Natural killer cell (primary cell): Measurements from ENCODE around the gene KIF16B. TPM values are rescaled to one million over a fixed set of nuclear protein-coding genes. Genes with fewer than 3 reads are reported as not detected.

Source experiments
- ATAC-seq, 3 donors: fragments of 150-1000 bp in 2 of 3; fragments of 200-7000 bp in 1 of 3; cut with Tn5 transposase; 1 replicate in 1 of 3; 2 replicates in 2 of 3; pipeline ENCODE4 v1.10.0; 2021; ENCODE audit warnings: mild to moderate bottlenecking in 2 of 3, moderate library complexity in 2 of 3
- DNase-seq, 2 donors: peaks; one replicate each; pipeline versions ENCODE4 v3.0.0 to v3.0.0-alpha.2; 2013 to 2021; ENCODE audit warnings: mixed read lengths in 1 of 2
- H3K27ac ChIP-seq: one replicate; pipeline ENCODE4 v1.5.1; 2013; ENCODE audit warnings: mild to moderate bottlenecking, low read length
- H3K27me3 ChIP-seq: one replicate; pipeline ENCODE4 v1.6.1; 2013; ENCODE audit warnings: low read length; ENCODE audit not compliant: control insufficient read depth, insufficient read depth
- H3K36me3 ChIP-seq: one replicate; pipeline ENCODE4 v1.6.1; 2013; ENCODE audit warnings: low read length; ENCODE audit not compliant: control insufficient read depth, insufficient read depth
- H3K4me1 ChIP-seq: one replicate; pipeline ENCODE4 v1.6.1; 2013; ENCODE audit warnings: low read length; ENCODE audit not compliant: control insufficient read depth, insufficient read depth
- H3K4me3 ChIP-seq: one replicate; pipeline ENCODE4 v1.5.1; 2013; ENCODE audit warnings: low read length
- H3K9me3 ChIP-seq: one replicate; pipeline ENCODE4 v1.6.1; 2013; ENCODE audit warnings: low read length; ENCODE audit not compliant: control insufficient read depth, insufficient read depth
- H3K27ac Mint-ChIP-seq, 2 donors: one replicate each; pipeline ENCODE4 v1.8.0; 2022; ENCODE audit warnings: mild to moderate bottlenecking in 2 of 2, mixed read lengths in 2 of 2, moderate library complexity in 1 of 2
- H3K27me3 Mint-ChIP-seq, 2 donors: one replicate each; pipeline ENCODE4 v1.8.0; 2022; ENCODE audit warnings: low read depth in 2 of 2, mixed read lengths in 2 of 2
- H3K36me3 Mint-ChIP-seq: one replicate; pipeline ENCODE4 v1.8.0; 2022; ENCODE audit warnings: mixed read lengths
- H3K4me1 Mint-ChIP-seq, 2 donors: one replicate each; pipeline ENCODE4 v1.8.0; 2022; ENCODE audit warnings: mixed read lengths in 2 of 2
- H3K4me3 Mint-ChIP-seq: one replicate; pipeline ENCODE4 v1.8.0; 2022; ENCODE audit warnings: mild to moderate bottlenecking, moderate library complexity, mixed read lengths
- H3K9me3 Mint-ChIP-seq, 2 donors: one replicate each; pipeline ENCODE4 v1.8.0; 2022; ENCODE audit warnings: mixed read lengths in 2 of 2
- WGBS: methylation state at CpG from one replicate; pipeline ENCODE4 v1.1.7; 2013; ENCODE audit warnings: missing lambda C conversion rate; ENCODE audit not compliant: insufficient coverage; 5-methylcytosine and 5-hydroxymethylcytosine counted together
- intact Hi-C: fragments of 100-400 bp; cut with micrococcal nuclease; formaldehyde crosslinking; loops from one replicate; pipeline ENCODE4 v1.14.2; 2022
- total RNA-seq, 4 donors: library from RNA; stranded (reverse); fragments of 120-200 nt in 1 of 4; gene quantifications; one replicate each; pipeline versions ENCODE4 v1.2.3 to v1.2.4, GENCODE V29; 2013 to 2022
- TF ChIP-seq, protein P1 (sequence below): fragments of 200-600 bp; IDR thresholded peaks from one replicate; pipeline ENCODE4 v1.8.0; 2022; ENCODE audit warnings: antibody characterized with exemption

The KIF16B gene
- total RNA-seq, 3 donors from 2014 or later (not counting 1 experiment from before 2014, with no cell fraction given) = 3.9 to 11.8 (median 9.2) TPM

DNA sequence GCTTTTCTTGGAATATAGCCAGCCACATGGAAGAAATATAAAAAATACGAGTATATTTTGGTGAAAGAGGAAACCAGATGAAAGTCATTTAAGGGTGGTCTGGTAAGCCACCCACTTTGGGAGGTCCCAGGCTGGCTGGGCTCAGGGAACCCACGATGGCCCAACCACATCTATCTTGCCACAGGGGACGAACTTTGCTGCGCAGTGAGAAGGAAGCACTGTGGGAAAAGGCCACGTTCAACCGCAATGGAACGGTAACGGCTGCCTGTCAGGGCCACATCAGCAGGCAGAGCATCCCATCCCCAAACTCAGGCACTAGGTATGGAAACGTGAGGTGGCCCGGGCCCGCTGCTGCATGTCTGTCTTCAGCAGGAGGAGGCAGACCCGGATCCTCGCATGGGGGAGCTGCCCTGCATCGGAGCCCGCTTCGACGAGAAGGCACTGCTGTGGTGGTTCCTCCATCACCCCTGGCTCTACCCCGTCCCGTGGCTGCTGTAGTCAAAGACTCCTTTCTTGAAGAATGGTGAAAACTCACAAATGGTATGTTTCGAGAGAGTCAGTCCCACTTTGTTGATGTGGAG is 300.4 kb downstream of the KIF16B start:
- Histone ChIP-seq H3K9me3 (peaks cover under 1% of the 10 kb centered on the region), H3K27ac (no peak overlapping the region), H3K27me3 (no peaks in the 10 kb centered on the region), H3K4me1 (no peaks in the 10 kb centered on the region), H3K36me3 (no peaks in the 10 kb centered on the region), H3K4me3 (no peak overlapping the region)
- ATAC-seq = no peak
- Mint-ChIP-seq H3K4me3 (no peak overlapping the region), H3K4me1 (no peaks in the 10 kb centered on the region), H3K9me3 (no peaks in the 10 kb centered on the region), H3K36me3 (no peaks in the 10 kb centered on the region), H3K27ac (no peak overlapping the region), H3K27me3 (no peaks in the 10 kb centered on the region)
- intact Hi-C loops = no loop called here
- 74% methylated on average over 20 of the region's 20 CpGs for WGBS
- DNase-seq = no peak
- TF ChIP-seq, protein P1, sequence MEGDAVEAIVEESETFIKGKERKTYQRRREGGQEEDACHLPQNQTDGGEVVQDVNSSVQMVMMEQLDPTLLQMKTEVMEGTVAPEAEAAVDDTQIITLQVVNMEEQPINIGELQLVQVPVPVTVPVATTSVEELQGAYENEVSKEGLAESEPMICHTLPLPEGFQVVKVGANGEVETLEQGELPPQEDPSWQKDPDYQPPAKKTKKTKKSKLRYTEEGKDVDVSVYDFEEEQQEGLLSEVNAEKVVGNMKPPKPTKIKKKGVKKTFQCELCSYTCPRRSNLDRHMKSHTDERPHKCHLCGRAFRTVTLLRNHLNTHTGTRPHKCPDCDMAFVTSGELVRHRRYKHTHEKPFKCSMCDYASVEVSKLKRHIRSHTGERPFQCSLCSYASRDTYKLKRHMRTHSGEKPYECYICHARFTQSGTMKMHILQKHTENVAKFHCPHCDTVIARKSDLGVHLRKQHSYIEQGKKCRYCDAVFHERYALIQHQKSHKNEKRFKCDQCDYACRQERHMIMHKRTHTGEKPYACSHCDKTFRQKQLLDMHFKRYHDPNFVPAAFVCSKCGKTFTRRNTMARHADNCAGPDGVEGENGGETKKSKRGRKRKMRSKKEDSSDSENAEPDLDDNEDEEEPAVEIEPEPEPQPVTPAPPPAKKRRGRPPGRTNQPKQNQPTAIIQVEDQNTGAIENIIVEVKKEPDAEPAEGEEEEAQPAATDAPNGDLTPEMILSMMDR = no peak

DNA sequence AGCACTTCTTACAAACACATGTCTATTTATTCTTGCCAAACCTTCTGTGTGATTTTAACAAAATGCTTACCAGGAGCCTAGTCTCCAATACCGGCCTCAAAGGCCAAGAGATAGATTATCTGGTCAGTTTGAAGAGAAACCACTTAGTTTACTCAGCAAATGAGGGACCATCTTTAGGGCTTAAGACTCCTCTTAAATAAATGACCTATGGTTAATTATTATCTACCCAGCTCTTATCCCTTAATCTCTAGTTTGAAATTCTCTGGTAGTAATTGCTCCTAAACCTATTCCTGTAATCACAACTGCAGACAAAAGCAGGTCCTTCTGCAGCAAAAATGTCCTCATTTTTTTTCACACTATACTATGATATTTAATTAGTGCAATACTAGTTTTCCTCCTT is 301.8 kb downstream of the KIF16B start:
- no peak overlapping the region for H3K4me3 Mint-ChIP-seq
- H3K27me3 ChIP-seq = no peaks in the 10 kb centered on the region
- H3K36me3 Mint-ChIP-seq = no peaks in the 10 kb centered on the region
- TF ChIP-seq, protein P1 = no peak
- no peak overlapping the region for H3K4me3 ChIP-seq
- H3K27me3 Mint-ChIP-seq = no peaks in the 10 kb centered on the region
- no peak for DNase-seq
- 100% methylated on average over 1 of the region's 1 CpG for WGBS
- intact Hi-C loops = no loop called here
- peaks cover 14% of the 10 kb centered on the region for H3K9me3 ChIP-seq
- peaks cover 0 to 4% of the 10 kb centered on the region in 2 donors for H3K9me3 Mint-ChIP-seq
- no peaks in the 10 kb centered on the region for H3K4me1 Mint-ChIP-seq
- H3K27ac Mint-ChIP-seq = no peak overlapping the region
- no peak for ATAC-seq
- H3K4me1 ChIP-seq = no peaks in the 10 kb centered on the region
- no peaks in the 10 kb centered on the region for H3K36me3 ChIP-seq
- H3K27ac ChIP-seq = no peak overlapping the region

GRCh38 chr20:16270989-16271388 is 302.3 kb downstream of the KIF16B start:
- H3K27me3 ChIP-seq = no peaks in the 10 kb centered on the region
- intact Hi-C loops = no loop called here
- WGBS = 85% methylated on average over 3 of the region's 4 CpGs

More at GRCh38 chr20:16270989-16271388, 302.3 kb downstream of the KIF16B start:
- H3K4me1 Mint-ChIP-seq = no peaks in the 10 kb centered on the region
- no peak overlapping the region for H3K27ac ChIP-seq
- TF ChIP-seq, protein P1 = no peak
- H3K27ac Mint-ChIP-seq = no peak overlapping the region
- H3K4me3 Mint-ChIP-seq = no peak overlapping the region
- no peak for ATAC-seq
- H3K9me3 Mint-ChIP-seq = peaks cover 0 to 4% of the 10 kb centered on the region in 2 donors
- H3K4me3 ChIP-seq = no peak overlapping the region
- H3K36me3 Mint-ChIP-seq = peaks cover 2% of the 10 kb centered on the region
- no peak for DNase-seq
- no peaks in the 10 kb centered on the region for H3K4me1 ChIP-seq
- no peaks in the 10 kb centered on the region for H3K36me3 ChIP-seq
- peaks cover 19% of the 10 kb centered on the region for H3K9me3 ChIP-seq
- H3K27me3 Mint-ChIP-seq = no peaks in the 10 kb centered on the region
